ENCODE measurements around the gene OPA3.

OPA3 gene

DNA sequence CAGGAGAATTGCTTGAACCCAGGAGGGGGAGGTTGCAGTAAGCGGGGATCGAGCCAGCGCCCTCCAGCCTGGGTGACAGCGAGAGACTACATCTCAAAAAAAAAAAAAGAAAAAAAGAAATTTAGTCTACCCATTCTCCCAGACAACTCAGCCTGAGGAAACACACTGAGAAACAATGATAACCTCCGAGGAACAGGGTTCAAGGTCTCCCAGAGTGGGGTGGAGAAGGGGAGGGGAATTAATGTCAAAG, 78.7 kb downstream of the OPA3 start:
- Histone ChIP-seq H3K27ac (ENCODE audit: low read depth, low read length, poor library complexity, severe bottlenecking) (peak overlapping the region; percentile 63), H2AFZ (ENCODE audit: low read length) (peak overlapping the region; percentile 30; the same call in 1 of the 2 replicates), H3K9me2 (ENCODE audit: low read depth, low read length) (no peaks in the 10 kb centered on the region), H3K4me3 (ENCODE audit: low read depth, low read length, poor library complexity, severe bottlenecking) (peak overlapping the region; percentile 94), H3F3A (ENCODE audit: insufficient read depth, low read length) (no peaks in the 10 kb centered on the region), H3K9ac (ENCODE audit: low read length) (peak overlapping the region; percentile 92), H3K4me2 (ENCODE audit: low read length) (peak overlapping the region; percentile 83), H3K27me3 (ENCODE audit: insufficient read depth, low read length) (no peaks in the 10 kb centered on the region), H3K9me3 (ENCODE audit: low read length) (no peaks in the 10 kb centered on the region), H3K4me1 (ENCODE audit: insufficient read depth, low read length, severe bottlenecking) (peaks cover 39% of the 10 kb centered on the region), H3K79me2 (ENCODE audit: insufficient read depth, low read length) (0 out of 2 replicates have a peak, but pooled peaks cover 7% of the 10 kb centered on the region), H4K20me1 (ENCODE audit: insufficient read depth, low read length) (no peaks in the 10 kb centered on the region), H3K36me3 (ENCODE audit: insufficient read depth, low read length) (no peaks in the 10 kb centered on the region)
- TF ChIP-seq EZH2 (IDR thresholded peaks at IDR 0.05; ENCODE audit: borderline replicate concordance, low read length) = no peak
- TF ChIP-seq, protein P1, sequence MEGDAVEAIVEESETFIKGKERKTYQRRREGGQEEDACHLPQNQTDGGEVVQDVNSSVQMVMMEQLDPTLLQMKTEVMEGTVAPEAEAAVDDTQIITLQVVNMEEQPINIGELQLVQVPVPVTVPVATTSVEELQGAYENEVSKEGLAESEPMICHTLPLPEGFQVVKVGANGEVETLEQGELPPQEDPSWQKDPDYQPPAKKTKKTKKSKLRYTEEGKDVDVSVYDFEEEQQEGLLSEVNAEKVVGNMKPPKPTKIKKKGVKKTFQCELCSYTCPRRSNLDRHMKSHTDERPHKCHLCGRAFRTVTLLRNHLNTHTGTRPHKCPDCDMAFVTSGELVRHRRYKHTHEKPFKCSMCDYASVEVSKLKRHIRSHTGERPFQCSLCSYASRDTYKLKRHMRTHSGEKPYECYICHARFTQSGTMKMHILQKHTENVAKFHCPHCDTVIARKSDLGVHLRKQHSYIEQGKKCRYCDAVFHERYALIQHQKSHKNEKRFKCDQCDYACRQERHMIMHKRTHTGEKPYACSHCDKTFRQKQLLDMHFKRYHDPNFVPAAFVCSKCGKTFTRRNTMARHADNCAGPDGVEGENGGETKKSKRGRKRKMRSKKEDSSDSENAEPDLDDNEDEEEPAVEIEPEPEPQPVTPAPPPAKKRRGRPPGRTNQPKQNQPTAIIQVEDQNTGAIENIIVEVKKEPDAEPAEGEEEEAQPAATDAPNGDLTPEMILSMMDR (IDR thresholded peaks at IDR 0.05; ENCODE audit: low read length) = no peak

DNA sequence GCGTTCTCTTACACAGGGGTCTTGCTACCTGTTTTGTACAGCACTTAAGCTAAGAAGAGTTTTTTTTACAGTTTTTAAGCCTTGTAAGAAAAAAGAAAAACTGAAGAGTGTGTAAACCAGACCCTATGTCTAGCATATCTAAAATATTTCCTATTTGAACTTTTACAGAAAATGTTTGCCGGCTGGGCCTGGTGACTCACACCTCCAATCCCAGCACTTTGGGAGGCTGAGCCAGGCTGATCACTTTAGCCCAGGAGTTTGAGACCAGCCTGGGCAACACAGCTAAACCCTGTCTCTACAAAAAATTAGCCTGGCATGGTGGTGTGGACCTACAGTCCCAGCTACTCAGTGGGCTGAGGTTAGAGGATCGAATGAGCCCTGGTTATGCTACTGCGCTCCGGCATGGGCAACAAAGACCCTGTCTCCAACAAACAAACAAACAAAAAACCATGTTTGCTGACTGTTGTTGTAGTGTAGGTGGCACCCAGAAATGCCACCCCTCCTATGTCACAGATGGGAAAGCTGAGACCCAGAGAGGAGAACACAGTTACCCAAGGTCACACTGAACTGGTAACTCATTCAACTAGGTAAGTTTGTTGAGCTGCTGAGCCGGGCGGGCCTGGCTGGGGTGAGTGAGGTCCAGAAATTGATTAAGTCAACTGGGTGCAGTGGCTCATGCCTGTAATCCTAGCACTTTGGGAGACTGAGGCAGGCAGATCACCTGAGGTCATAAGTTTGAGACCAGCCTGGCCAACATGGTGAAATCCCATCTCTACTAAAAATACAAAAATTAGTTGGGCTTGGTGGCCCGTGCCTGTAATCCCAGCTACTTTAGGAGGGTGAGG, 79.2 kb downstream of the OPA3 start:
- Histone ChIP-seq H3K9ac (ENCODE audit: low read length) (no peak overlapping the region; the same call in 1 of the 2 replicates), H4K20me1 (ENCODE audit: insufficient read depth, low read length) (no peaks in the 10 kb centered on the region), H3K4me1 (ENCODE audit: insufficient read depth, low read length, severe bottlenecking) (peaks cover 39% of the 10 kb centered on the region), H3K9me3 (ENCODE audit: low read length) (no peaks in the 10 kb centered on the region), H3K4me3 (ENCODE audit: low read depth, low read length, poor library complexity, severe bottlenecking) (peak overlapping the region; percentile 94), H3K27me3 (ENCODE audit: insufficient read depth, low read length) (no peaks in the 10 kb centered on the region), H3K9me2 (ENCODE audit: low read depth, low read length) (no peaks in the 10 kb centered on the region), H3F3A (ENCODE audit: insufficient read depth, low read length) (no peaks in the 10 kb centered on the region), H3K27ac (ENCODE audit: low read depth, low read length, poor library complexity, severe bottlenecking) (peak overlapping the region; percentile 63), H3K79me2 (ENCODE audit: insufficient read depth, low read length) (0 out of 2 replicates have a peak, but pooled peaks cover 7% of the 10 kb centered on the region), H3K4me2 (ENCODE audit: low read length) (peak overlapping the region; percentile 83), H3K36me3 (ENCODE audit: insufficient read depth, low read length) (no peaks in the 10 kb centered on the region), H2AFZ (ENCODE audit: low read length) (no peak overlapping the region; the same call in 1 of the 2 replicates)
- TF ChIP-seq, protein P1 (IDR thresholded peaks at IDR 0.05; ENCODE audit: low read length) = no peak
- no peak for TF ChIP-seq EZH2 (IDR thresholded peaks at IDR 0.05; ENCODE audit: borderline replicate concordance, low read length)

DNA sequence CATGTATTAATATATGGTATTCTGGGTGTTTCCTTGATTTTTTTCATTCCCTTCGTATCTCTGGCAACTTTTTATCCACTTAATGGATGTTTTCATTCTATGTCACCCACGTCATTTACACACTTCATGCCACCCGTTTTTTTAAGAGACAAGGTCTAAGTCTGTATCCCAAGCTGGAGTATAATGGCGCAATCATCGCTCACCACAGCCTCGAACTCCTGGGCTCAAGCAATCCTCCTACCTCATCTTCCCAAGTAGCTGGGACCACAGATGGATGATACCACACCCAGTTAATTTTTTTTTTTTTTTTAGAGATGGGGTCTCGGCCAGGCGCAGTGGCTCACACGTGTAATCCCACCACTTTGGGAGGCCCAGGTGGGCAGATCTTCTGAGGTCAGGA, 80.7 kb downstream of the OPA3 start:
- Histone ChIP-seq H3K4me3 (ENCODE audit: low read depth, low read length, poor library complexity, severe bottlenecking) (no peak overlapping the region), H3K4me1 (ENCODE audit: insufficient read depth, low read length, severe bottlenecking) (peaks cover 28% of the 10 kb centered on the region), H3K27ac (ENCODE audit: low read depth, low read length, poor library complexity, severe bottlenecking) (no peak overlapping the region), H3K9ac (ENCODE audit: low read length) (no peak overlapping the region), H3K4me2 (ENCODE audit: low read length) (no peak overlapping the region), H4K20me1 (ENCODE audit: insufficient read depth, low read length) (no peaks in the 10 kb centered on the region), H3K79me2 (ENCODE audit: insufficient read depth, low read length) (0 out of 2 replicates have a peak, but pooled peaks cover 4% of the 10 kb centered on the region), H3F3A (ENCODE audit: insufficient read depth, low read length) (no peaks in the 10 kb centered on the region), H2AFZ (ENCODE audit: low read length) (no peak overlapping the region), H3K27me3 (ENCODE audit: insufficient read depth, low read length) (no peaks in the 10 kb centered on the region), H3K36me3 (ENCODE audit: insufficient read depth, low read length) (no peaks in the 10 kb centered on the region), H3K9me2 (ENCODE audit: low read depth, low read length) (no peaks in the 10 kb centered on the region), H3K9me3 (ENCODE audit: low read length) (no peaks in the 10 kb centered on the region)
- TF ChIP-seq, protein P1 (IDR thresholded peaks at IDR 0.05; ENCODE audit: low read length) = no peak
- TF ChIP-seq EZH2 (IDR thresholded peaks at IDR 0.05; ENCODE audit: borderline replicate concordance, low read length) = no peak

Data from OCI-LY1 (cell line).